ENCODE results near the gene MKI67.

Gene MKI67

DNA sequence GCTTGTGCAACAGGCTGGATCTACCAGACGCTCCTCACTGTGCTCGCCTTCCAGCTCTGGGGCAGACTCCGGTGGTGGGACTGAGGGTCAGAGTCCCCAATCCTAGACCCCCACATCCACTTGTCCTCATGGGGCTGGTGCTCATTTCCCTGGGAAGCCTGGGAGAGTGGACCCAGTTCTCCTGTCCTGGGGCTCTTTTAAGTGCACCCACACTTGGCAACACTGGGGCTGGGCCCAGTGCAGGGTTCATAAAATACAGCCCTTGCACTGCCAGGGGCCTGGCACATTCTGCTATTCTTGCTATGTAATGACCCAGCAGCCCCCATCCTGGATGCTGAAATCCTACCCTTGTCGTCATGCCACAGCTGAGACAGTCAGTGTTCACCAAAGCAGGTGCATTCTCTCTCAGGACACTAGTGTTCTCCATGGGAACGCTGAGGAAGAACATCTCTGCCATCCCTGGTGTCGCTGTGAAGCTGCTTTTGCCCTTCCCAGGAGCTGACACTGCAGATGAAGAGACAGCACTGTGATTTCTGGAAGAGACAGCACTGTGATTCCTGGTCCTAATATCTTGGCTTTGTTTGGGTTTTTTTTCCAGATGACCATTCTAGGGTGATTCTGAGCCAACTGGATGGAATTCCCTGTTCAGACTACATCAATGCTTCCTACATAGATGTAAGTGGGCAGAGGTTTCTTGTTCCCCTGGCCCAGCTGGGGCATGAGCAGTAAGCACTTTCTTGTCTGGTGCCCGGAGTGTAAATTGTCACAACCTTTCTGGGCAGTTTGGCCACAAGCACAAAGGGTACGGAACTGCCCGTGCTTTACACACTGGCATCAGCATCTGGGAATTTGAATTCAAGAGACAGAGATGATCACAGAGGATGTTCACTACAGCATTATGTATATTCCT, 65.6 kb downstream of the MKI67 start:
- no peak overlapping the region for H3K9ac ChIP-seq (ENCODE audit: low read length)

DNA sequence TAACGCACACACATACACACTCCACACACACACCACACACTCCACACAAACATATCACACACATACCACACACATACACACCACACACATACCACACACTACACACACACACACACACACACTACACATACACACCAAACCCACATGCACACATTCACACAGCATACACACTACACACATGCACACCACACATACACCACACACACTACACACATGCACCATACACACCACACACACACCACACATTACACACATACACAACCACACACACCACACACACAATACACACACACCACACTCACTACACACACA, 66.3 kb downstream of the MKI67 start:
- H3K9me3 ChIP-seq (replicated peaks; ENCODE audit: insufficient read depth, low read length) = no peaks in the 10 kb centered on the region
- H3K27ac ChIP-seq (ENCODE audit: low read length) = no peak overlapping the region
- H3K27me3 ChIP-seq (replicated peaks; ENCODE audit: insufficient read depth, low read length) = no peaks in the 10 kb centered on the region
- no peaks in the 10 kb centered on the region for H3K36me3 ChIP-seq (replicated peaks; ENCODE audit: insufficient read depth, low read length)
- no peaks in the 10 kb centered on the region for H3K79me2 ChIP-seq (ENCODE audit: low read length)
- H3K4me2 ChIP-seq (ENCODE audit: low read depth, low read length) = no peak overlapping the region
- no peaks in the 10 kb centered on the region for H4K20me1 ChIP-seq (ENCODE audit: insufficient read depth, low read length)
- peaks cover 21% of the 10 kb centered on the region for H3F3A ChIP-seq (ENCODE audit: insufficient read depth, low read length)
- no peak overlapping the region for H2AFZ ChIP-seq (ENCODE audit: low read length)
- TF ChIP-seq, protein P1, sequence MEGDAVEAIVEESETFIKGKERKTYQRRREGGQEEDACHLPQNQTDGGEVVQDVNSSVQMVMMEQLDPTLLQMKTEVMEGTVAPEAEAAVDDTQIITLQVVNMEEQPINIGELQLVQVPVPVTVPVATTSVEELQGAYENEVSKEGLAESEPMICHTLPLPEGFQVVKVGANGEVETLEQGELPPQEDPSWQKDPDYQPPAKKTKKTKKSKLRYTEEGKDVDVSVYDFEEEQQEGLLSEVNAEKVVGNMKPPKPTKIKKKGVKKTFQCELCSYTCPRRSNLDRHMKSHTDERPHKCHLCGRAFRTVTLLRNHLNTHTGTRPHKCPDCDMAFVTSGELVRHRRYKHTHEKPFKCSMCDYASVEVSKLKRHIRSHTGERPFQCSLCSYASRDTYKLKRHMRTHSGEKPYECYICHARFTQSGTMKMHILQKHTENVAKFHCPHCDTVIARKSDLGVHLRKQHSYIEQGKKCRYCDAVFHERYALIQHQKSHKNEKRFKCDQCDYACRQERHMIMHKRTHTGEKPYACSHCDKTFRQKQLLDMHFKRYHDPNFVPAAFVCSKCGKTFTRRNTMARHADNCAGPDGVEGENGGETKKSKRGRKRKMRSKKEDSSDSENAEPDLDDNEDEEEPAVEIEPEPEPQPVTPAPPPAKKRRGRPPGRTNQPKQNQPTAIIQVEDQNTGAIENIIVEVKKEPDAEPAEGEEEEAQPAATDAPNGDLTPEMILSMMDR (IDR thresholded peaks at IDR 0.05; ENCODE audit: low read length) = no peak
- no peak for TF ChIP-seq EZH2 (optimal IDR thresholded peaks at IDR 0.05; ENCODE audit: low read depth, low read length)
- no peak for TF ChIP-seq EZH2phosphoT487 (IDR thresholded peaks at IDR 0.05; ENCODE audit: low read length)
- no peak overlapping the region for H3K9ac ChIP-seq (ENCODE audit: low read length)
- H3K4me3 ChIP-seq (ENCODE audit: low read length) = no peak overlapping the region
- no peak for DNase-seq
- H3K4me1 ChIP-seq (ENCODE audit: low read length) = peaks cover 28% of the 10 kb centered on the region
- H3K9me2 ChIP-seq (replicated peaks; ENCODE audit: insufficient read depth, low read length) = no peaks in the 10 kb centered on the region

More for the DNA sequence above, 65.6 kb downstream of the MKI67 start:
- Histone ChIP-seq H2AFZ (ENCODE audit: low read length) (no peak overlapping the region), H3K9me3 (replicated peaks; ENCODE audit: insufficient read depth, low read length) (no peaks in the 10 kb centered on the region), H3F3A (ENCODE audit: insufficient read depth, low read length) (peaks cover 27% of the 10 kb centered on the region), H3K27me3 (replicated peaks; ENCODE audit: insufficient read depth, low read length) (no peaks in the 10 kb centered on the region), H4K20me1 (ENCODE audit: insufficient read depth, low read length) (no peaks in the 10 kb centered on the region), H3K27ac (ENCODE audit: low read length) (no peak overlapping the region), H3K9me2 (replicated peaks; ENCODE audit: insufficient read depth, low read length) (no peaks in the 10 kb centered on the region), H3K79me2 (ENCODE audit: low read length) (no peaks in the 10 kb centered on the region), H3K4me2 (ENCODE audit: low read depth, low read length) (no peak overlapping the region), H3K4me3 (ENCODE audit: low read length) (no peak overlapping the region), H3K36me3 (replicated peaks; ENCODE audit: insufficient read depth, low read length) (no peaks in the 10 kb centered on the region), H3K4me1 (ENCODE audit: low read length) (peaks cover 34% of the 10 kb centered on the region)
- TF ChIP-seq EZH2phosphoT487 (IDR thresholded peaks at IDR 0.05; ENCODE audit: low read length) = no peak
- TF ChIP-seq, protein P1 (IDR thresholded peaks at IDR 0.05; ENCODE audit: low read length) = no peak
- TF ChIP-seq EZH2 (optimal IDR thresholded peaks at IDR 0.05; ENCODE audit: low read depth, low read length) = no peak
- no peak for DNase-seq

DNA sequence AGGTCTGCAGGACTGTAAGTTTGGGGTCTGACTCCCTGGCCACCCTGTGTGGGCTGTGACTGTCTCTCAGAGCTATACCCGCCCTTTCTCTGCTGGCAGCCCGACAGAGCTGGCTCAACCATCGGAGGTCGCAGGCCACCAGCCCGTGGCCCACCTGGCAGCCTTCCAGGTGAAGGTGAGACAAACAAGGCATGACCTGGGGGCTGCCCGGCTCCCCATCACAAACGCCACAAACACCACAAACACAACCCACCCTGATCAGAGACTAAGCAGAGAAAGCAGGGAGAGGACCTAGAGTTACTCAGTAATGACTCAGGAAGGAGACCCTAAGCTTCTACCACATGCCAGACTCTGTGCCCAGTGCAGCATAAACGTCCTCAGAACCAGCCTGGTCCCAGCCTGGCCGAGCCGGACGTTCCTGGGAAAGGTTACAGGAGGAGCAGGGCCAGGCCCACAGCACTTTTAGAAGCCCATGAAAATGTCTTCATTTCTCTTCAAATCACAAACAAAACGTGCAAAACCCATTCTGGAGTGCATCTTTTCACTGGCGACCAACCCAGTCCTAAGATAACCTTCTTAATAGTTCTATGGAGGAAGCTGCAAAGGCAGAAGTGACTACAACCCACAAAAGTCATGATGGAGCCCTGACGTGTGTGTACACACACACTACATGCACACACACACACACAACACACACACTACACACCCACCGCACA, 66.8 kb downstream of the MKI67 start:
- no peak overlapping the region for H3K27ac ChIP-seq (ENCODE audit: low read length)
- no peak overlapping the region for H3K4me2 ChIP-seq (ENCODE audit: low read depth, low read length)

More for the DNA sequence above, 66.8 kb downstream of the MKI67 start:
- H3K4me3 ChIP-seq (ENCODE audit: low read length) = no peak overlapping the region
- peaks cover 22% of the 10 kb centered on the region for H3K4me1 ChIP-seq (ENCODE audit: low read length)
- H2AFZ ChIP-seq (ENCODE audit: low read length) = no peak overlapping the region
- no peaks in the 10 kb centered on the region for H3K36me3 ChIP-seq (replicated peaks; ENCODE audit: insufficient read depth, low read length)
- DNase-seq = no peak
- H3K27me3 ChIP-seq (replicated peaks; ENCODE audit: insufficient read depth, low read length) = no peaks in the 10 kb centered on the region
- peaks cover 16% of the 10 kb centered on the region for H3F3A ChIP-seq (ENCODE audit: insufficient read depth, low read length)
- H3K9me2 ChIP-seq (replicated peaks; ENCODE audit: insufficient read depth, low read length) = no peaks in the 10 kb centered on the region
- no peak overlapping the region for H3K9ac ChIP-seq (ENCODE audit: low read length)
- H3K79me2 ChIP-seq (ENCODE audit: low read length) = no peaks in the 10 kb centered on the region
- H4K20me1 ChIP-seq (ENCODE audit: insufficient read depth, low read length) = no peaks in the 10 kb centered on the region
- TF ChIP-seq EZH2phosphoT487 (IDR thresholded peaks at IDR 0.05; ENCODE audit: low read length) (no peak), EZH2 (optimal IDR thresholded peaks at IDR 0.05; ENCODE audit: low read depth, low read length) (no peak)
- TF ChIP-seq, protein P1 (IDR thresholded peaks at IDR 0.05; ENCODE audit: low read length) = no peak
- H3K9me3 ChIP-seq (replicated peaks; ENCODE audit: insufficient read depth, low read length) = no peaks in the 10 kb centered on the region
